Head of caudate nucleus (tissue), 42 donors: ENCODE data around the gene FLG.
"Not testable (repeated sequence)": the region's sequence is repeated elsewhere in the genome, so short reads cannot be mapped to it uniquely, and the experiment has no call there.

Experiments
- DNase-seq, 42 donors: peaks; one replicate each; pipeline versions ENCODE4 v3.0.0 to v3.0.0-alpha.2; 2020 to 2021; ENCODE audit warnings: mixed read lengths in 7 of 42
- intact Hi-C: fragments of 100-400 bp; cut with DNase I; formaldehyde crosslinking; loops from one replicate; pipeline ENCODE4 v1.15.0; 2022

Gene FLG

DNA sequence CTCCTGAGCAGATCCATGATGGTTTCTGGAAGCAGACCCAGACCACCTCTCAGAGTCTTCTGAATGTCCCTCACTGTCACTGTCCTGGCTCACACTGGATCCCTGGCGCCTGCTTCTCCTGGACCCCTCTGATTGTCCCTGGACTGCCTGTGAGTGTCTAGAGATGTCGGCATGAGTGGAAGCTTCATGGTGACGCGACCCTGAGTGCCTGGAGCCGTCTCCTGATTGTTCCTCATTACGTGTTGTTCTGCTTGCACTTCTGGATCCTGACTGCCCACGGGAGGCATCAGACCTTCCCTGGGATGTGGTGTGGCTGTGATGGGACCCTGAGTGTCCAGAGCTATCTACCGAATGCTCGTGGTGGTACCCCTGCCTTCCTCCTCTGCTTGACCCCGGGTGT, 18.9 kb downstream of the FLG start:
- intact Hi-C loops, DNase-seq: not testable (repeated sequence)

DNA sequence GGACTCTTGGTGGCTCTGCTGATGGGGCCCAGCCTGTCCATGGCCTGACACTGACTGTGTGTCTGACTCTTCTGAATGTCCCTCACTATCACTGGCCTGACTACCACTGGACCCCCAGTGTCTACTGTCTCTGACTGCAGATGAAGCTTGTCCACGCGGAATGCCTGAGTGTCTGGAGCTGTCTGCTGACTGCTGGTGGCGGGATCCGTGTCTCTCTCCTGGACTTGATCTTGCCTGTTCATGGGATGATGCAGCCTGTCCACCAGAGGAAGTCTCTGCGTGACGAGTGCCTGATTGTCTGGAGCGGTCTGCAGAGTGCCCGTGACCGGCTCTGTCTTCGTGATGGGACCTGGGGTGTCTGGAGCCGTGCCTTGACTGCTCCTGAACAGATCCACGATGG, 20.3 kb downstream of the FLG start:
- intact Hi-C loops: not testable (repeated sequence)

DNA sequence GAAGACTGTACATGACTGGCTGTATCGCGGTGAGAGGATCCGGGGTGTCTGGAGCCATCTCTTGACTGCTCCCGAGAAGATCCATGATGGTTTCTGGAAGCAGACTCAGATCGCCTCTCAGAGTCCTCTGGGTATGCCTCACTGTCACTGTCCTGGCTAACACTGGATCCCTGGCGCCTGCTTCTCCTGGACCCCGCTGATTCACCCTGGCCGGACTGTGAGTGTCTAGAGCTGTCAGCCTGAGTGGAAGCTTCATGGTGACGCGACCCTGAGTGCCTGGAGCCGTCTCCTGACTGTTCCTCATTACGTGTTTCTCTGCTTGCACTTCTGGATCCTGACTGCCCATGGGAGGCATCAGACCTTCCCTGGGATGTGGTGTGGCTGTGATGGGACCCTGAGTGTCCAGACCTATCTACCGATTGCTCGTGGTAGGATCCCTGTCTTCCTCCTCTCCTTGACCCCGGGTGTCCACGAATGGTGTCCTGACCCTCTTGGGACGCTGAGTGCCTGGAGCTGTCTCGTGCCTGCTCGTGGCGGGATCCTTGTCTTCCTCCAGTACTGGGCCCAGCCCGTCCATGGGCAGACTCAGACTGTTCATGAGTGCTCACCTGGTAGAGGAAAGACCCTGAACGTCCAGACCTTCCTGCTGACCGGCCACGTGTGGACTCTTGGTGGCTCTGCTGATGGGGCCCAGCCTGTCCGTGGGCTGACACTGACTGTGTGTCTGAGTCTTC, 21.7 kb downstream of the FLG start:
- DNase-seq, intact Hi-C loops: not testable (repeated sequence)

More for the DNA sequence above, 20.3 kb downstream of the FLG start:
- not testable (repeated sequence) for DNase-seq

- intact Hi-C loops, DNase-seq: not testable (repeated sequence)
Measured at GRCh38 chr1:152256394-152256793, 68.6 kb downstream of the FLG start.
